GM19463 (cell line): ENCODE data around the gene COL5A2.

ENCODE experiments used
- ATAC-seq: cut with Tn5 transposase; IDR thresholded peaks from one replicate; pipeline ENCODE4 v1.9.1; 2021; ENCODE audit warnings: mild to moderate bottlenecking, moderate library complexity; ENCODE audit not compliant: unreplicated experiment

The COL5A2 gene

DNA sequence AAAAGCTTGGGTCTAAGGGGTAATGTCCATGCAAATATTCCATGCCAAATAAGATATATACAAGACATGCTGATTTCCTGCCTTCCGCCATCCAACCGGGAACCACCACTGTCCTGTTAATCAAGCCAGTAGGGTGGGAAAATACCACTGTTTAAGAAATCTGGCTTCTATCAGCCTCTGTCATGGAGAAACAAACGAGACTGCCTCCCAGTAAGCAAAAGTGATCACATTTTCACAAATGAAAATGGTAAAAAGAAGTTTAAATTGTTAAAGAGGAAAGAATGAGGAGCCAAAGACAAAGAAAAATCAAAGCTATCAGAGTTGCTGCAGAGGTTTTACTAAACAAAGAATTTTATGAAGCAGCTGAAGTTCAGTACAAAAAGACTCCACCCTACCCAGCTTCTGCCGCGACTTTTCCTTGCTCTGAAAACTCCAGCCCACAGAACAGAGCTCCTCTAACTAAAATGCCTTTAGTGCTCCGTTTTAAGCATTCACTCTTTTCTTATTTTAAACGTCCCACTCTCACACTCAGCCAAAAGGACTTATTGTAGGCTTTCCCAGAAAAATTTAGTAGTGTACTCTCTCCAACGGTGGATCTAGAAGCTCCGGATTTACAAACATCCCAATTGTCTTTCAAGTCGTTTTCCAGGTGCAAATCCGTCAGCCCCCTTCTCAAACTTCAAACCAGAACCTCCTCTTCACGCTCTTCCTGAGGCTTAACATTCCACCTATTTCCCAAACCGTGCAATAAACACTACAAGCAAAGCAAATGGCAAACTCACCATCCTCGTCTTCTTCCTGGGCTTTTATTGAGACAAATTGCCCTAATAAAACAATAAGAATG, 613 bp downstream of the COL5A2 start:
- ATAC-seq, result no peak

DNA sequence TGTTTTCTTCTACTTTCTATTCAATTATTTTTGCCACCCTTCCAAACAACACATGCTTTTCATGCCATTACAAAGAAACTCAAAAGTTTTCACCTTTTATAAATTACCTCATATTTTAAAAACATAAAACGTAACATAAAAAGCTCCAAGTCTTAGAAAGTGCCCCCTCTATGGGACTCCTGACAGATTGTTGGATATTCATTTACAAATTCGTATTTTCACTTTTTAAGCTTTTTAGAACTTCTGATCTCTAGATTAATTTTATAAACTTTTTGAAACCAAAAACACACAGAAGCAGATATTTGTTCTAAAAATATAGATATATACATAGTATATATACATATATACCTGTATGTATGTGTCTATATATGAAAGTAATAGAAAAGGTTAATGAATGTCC, 1.5 kb downstream of the COL5A2 start:
- no peak for ATAC-seq

DNA sequence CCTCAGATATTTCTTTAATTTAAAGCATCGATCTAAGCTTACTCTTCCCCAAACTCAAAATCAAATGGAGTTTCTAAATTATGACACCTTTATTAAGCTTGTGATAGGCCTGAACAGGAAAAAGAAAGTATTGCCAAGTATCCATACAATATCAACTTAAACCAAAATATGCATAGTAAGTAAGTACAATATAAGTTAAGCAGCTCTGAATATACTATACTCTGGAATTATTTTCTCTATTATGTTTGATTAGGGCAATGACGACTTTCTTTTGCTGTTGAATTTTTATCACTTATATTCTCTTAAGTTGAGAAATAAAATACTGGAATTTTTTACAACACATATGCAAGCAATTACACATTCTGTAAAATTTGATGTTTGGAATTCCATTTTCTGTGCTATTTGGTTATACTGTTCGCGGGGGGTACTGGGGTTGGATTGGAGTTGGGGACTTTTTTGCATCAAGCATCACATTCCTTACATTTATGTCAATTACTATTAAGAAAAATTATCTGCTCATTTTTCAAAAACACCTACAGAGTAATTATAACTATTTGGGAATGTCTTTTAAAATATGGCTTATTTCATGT, 2.2 kb downstream of the COL5A2 start:
- ATAC-seq, result no peak

DNA sequence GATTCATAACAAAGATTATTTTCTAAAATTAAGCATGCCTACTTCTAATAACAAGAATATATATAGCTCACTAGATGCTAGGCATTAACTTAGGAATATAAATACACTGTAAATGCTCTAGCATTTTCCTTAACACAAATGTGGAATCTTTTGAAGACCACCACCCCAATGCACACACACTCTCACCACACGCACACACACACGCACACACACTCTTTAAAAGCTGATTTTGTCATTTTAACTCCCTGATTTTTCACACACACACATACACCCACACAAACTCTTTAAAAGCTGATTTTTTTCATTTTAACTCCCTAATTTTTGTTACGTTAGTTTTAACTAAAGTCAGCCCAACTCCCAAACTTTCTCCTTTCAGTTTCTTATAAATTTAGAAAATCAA, 3.0 kb downstream of the COL5A2 start:
- no peak for ATAC-seq

DNA sequence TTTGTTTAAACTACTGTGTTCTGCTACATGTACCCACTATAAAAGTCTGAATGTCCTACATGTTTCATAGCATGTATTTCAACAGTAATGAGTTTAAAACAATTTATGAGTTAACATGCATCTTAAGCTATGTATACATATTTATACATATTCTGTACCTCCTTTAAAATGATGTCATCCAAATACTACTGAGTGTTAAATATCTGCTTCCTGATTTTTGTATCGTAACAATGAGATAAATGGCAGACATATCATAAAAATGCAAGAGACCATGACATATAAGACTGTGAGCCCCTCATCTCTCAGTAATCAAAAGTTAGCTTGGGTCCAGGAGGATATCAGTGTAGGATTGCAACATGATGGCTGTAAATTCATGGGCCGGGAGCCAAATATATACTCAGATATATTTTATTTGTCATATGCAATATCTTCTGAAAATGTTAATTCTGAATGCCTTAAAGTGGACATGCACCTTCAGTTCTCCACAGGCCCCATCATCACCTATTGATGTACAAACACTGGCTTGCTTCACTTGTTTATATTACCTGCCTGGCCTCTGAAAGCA, 3.6 kb downstream of the COL5A2 start:
- ATAC-seq, result no peak

DNA sequence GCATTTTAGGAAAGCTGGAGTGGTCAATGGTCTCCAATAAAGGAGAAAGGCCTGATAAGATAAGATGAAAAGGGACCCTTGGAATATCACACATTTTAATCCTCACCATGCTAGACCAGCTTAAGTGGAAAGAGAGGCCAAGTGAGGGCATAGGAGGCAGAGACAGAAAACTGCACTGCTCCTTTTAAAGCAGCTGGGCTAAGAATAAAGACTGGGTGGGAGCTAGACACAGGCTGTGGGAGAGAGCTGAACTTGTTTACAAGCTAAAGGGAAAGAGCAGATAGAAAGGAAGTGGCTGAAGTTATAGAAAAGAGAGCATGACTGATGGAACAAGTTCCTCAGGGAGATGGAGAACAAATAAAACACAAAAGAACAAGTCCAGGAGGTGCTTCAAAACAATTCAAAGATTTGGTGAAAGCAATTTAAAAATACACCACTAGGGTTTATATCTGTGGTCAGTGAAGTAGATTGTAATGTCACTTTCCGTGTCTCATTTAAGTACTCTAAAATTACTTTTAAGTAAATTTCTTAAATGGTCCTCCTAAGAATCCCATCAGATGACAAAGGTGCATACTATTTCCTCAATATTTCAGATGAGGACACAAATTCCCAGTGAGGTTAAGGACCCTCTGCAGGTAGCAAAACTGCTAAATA, 7.5 kb downstream of the COL5A2 start:
- no peak for ATAC-seq

DNA sequence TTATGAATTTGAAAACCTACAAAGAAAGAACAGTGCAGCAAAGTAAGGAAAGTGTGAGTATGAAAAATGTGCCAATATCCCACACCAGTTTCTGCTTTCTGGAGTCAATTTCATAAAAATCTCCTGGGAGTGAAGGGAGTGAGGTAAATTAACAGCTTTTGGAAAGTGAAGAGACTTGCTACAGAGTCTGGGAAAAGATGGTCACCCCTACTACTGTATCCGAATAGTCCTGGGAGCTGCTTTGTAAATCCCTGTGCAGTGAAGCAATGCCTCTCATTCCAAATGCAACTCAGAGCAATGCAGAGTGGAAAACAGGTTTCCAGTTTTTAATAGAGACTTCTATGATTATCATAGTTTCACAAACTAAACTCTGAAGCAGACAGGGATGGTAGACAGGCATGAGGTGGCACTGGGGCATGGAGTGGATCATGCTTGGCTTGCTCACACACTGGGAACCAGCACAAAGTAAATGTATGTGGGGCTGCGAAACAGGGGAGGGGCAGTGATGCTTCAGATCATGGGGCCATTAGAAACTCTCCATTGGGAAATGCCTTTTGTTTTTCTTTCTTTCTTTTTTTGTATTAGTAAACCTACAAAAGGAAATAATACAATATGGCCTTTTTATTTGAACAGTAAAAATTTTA, 10.6 kb downstream of the COL5A2 start:
- ATAC-seq, result no peak

DNA sequence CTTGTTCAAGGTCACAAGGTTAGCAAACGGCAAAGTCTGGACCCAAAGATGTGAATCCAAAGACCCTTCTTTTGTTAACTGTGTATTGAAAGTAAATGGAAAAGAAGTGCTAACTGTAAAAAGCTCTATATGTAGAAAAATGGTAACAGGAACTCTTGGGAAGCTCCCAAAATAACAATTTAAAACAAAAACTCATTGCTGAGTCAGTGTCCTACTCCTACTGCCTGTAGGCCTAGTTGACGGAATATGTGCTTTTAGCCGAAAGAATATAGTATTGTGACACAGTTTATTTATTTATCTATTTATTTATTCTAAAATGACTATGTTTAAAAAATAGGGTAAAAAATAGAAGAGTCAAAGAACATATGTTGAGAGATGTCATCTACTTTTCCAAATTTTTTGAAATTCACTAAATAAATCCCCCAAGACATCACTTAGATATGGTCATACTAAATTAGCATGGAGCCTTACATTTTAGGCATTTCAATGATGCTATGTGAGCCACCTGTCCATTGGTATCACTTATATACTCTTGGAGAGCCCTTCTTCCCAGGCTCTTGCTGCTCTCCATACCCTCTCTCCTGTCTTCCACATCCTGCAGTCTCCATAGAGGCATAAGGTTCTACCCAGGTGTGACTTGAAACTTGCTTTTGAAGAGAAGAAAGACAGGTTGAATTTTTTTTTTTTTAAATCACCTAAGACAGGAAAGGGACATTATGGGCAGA, 13.7 kb downstream of the COL5A2 start:
- no peak for ATAC-seq

DNA sequence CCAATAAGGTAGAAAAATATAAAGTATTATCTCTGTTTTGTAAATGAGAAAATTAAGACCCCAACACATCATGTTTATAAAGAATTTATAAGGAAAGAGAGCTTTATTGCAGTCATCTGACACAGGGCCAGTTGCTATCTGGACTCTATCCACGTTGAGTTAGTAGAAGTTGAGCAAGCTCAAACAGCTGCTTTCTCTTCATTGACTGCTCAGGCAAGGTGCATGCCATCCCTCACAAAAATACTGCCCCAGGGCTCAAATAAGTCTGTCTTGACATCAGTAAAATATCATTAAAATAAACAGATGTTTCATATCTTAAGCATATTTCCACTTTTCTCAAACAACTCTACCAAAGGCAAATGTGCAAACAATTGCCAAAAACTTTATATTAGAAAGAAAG, 14.8 kb downstream of the COL5A2 start:
- ATAC-seq, result no peak

DNA sequence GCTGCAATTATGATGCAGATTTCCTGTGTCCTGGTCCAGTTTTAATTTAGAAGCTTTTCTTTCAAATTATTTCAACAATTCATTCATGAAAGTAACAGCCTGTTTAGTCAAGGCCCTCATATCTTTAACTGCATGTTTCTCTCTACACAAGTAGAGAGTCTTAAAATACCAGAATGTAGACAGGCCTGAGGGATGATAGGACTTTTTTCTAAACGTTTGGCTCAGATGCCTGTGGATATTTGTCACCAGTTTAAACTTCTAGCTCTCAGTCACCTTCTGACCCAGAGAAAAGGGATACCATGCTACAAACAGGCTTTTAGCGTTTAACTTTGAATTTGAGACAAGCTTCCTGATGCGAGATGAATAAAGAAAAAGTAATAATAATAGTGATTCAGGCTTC, 15.7 kb downstream of the COL5A2 start:
- ATAC-seq, result no peak

DNA sequence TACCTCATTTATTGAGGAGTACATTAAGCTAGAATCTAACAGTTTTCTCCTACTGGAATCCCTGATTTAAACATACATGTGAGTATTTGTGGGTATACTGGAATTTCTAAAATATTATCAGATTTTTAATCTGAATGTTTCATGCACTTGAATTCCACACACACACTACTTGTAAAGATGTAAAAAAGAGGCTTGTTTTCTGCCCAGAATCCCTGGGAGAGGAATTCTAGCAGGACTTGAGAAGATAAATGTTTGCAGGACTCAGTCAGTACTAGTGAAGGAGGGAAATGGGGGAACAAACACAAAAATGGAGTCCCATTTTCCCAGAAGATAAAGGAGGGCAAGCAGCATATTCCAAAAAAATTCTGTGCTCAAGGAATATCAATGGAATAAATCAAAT, 17.0 kb downstream of the COL5A2 start:
- no peak for ATAC-seq

DNA sequence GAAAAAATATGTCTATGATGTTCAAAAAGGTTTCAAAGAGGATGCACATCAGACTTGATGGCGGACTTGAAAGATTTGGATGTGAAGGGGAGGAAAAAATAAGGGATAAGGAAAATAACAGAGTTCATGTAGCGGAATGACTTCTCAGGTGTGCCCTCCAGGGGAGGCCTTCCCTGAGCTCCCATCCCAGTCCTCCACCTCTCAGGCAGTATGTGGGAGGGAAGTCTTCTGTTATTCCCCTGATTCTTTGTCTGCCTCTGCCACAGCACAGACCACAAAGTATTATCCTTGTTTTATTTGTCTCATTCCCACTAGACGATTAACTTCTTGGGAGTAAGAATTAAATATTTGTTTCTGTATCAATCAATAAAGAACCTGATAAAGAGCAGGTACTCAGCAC, 17.7 kb downstream of the COL5A2 start:
- ATAC-seq, result no peak

DNA sequence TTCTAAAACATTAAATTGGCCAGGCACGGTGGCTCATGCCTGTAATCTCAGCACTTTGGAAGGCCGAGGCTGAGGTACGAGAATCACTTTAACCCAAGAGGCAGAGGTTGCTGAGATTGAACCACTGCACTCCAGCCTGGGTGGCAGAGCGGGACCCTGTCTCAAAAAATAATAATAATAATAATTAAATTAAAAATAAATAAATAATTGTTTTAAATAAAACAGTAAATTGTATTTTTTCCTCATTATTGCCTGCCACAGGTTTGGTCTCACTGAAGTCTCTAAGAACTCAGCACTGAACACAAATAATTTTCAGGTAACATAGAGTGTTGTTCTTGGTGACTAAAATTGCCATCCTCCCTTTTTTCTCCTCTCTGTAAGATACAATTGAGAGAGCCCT, 19.8 kb downstream of the COL5A2 start:
- no peak for ATAC-seq

DNA sequence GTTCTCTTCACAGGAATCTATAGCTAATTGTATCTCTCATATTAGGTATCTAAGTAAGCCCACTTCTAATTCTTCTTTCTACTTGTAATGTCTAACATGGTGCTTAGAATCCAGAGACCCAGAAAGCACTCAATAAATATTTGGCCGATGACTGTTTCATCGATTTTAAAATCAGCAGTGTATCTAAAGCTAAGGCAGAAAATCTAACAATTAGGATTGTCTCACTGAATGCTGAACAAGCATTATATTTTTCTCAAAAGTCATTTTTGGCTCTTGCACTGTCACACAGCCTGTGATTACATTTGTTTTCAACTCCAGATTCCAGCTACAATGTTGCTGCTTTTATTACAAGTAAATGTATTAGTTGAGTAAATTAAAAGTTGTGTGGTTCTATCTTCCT, 20.3 kb downstream of the COL5A2 start:
- no peak for ATAC-seq

DNA sequence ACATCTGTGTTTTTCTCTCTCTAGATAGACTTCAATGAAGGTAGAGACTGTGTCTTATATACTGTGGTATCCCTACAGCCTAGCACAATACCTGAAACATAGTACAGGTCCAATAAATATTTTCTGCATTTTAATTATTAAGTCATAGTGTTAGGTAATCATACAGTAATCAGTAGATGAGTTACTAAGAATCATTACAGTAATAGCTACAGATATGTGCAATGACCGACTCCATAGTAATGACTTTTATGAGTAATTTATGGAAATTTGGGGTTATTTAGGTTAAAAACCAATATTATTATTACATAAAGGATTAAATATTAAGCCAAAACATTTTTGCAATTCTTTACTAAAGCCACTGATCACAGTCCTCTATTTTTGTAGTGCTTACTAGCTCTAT, 21.6 kb downstream of the COL5A2 start:
- ATAC-seq, result no peak

DNA sequence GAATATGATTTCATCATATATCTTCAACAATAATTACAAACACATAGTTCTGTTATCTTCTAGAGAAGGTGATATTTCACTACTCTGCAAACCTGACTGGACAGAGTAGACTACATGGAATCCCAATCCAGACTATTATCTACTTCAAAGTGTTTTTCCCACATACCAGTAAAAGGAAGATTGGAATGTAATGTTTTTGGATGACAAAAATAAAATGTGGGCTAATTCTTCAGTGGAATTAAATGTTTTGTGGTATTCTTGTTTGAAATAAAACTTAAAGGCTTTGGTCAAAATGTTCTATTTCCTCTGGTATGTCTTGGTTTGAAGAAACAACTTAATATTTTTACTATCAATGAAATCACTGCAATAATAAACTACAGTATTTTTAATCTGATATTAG, 22.1 kb downstream of the COL5A2 start:
- ATAC-seq, result no peak

DNA sequence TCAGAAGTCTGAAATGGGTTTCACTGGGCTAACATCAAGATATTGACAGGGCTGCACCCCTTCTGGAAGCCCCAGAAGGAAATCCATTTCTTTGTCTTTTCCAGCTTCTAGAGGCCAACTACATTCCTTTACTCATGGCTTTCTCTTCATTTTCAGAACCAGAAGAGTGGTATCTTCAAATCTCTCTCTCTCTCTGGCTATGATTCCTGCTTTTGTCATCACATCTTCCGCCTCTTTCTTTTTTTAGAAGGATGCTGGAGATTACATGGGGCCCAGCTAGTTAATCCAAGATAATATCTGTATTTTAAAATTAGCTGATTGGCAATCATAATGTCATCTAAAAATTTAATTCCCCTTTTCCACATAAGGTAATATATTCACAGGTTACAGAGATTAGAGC, 23.8 kb downstream of the COL5A2 start:
- ATAC-seq, result no peak

DNA sequence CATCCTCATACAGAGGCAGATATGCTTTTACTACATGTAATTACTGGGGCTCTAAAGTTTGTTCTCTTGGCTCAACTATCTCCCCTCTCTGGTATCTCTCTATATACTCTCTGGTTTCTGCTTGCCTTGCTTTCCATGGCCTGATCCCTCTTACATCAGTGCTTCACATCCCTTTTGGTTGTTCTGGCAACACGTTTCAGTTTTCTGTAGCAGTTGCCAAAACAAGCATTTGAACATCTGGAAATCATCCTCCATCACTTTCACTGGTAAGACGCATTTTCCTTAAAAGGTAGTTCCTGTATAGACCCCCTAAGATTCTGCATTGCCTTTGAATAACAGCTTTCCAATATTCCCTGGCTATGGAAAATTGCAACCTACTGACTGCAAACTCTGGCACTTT, 25.9 kb downstream of the COL5A2 start:
- ATAC-seq, result no peak

DNA sequence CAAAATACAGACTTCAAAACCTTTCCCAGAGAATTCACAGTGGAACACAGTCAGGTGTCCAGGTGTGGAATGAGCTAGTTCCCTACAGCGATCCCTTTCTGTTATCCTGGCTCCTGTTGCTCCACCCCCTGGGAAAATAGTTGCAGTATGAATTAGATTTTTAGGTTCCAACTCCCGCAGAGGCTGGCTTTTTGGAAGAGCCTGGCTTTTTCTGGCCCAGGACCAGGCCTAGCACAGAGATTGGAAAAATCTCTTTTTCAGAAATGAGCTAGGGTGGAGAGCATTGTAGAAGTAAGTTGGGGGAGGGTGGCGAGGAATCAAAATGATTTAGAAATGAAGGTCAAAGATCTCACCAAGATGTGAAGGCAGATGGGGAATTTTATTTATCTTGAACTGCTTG, 27.1 kb downstream of the COL5A2 start:
- ATAC-seq, result no peak

DNA sequence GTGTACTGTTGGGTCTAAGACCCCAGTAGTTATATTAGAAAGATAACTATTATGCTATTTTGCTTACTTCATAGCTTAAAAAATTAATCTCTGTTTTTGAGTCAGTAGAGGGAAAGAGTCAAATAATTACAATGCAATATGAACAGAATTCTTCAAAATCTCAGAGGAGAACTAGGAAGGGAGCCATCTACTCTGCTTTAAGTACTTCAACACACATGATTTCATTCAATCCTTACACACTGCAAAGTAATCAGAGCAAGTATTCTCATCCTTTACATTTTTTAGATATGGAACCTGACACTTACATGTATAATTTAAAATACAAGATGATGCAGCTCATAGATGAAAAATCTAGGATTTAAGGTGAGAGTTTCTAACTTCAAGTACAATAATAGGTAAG, 27.7 kb downstream of the COL5A2 start:
- ATAC-seq, result no peak

DNA sequence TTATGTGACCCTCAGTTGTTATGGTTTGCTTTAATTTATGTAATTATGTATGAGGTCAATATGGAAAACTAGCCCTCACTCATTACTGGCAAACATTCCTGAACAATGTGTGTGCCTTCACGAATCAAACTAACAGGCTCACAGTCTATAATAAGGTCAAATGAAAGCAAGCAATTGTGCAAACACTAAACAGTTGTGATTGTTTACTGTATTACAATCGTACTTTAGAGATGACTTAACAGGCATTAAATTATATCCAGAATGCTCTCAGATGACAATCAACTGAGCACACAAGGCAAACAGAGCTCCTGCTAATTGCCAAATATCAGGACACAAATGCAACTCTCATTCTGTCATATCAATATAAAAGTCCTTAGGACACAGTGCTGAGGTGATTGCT, 29.5 kb downstream of the COL5A2 start:
- no peak for ATAC-seq
